ENCODE data around the gene CD300LB. TPM values are rescaled to one million over a fixed set of nuclear protein-coding genes. Genes with fewer than 3 reads are reported as not detected.
"Not testable (repeated sequence)": the region's sequence is repeated elsewhere in the genome, so short reads cannot be mapped to it uniquely, and the experiment has no call there.

Gene CD300LB
- total RNA-seq = 1 to 10 TPM; 1.2 to 5.6 (median 3.0) TPM
- polyA plus RNA-seq = 1 to 10 TPM in 2 of 3 donors, under 1 TPM in 1; 0.47 to 2.0 (median 1.0) TPM
- long read RNA-seq, donor 1, partial matches to known transcripts = 0 of 1 reads
- long read RNA-seq, donor 1, other reads (novel, unspliced or antisense) = 0 of 1 reads
- long read RNA-seq, donor 2 = 0 reads

GRCh38 chr17:74531231-74531761, at the start of gene CD300LB:
TSS of gene CD300LB (minus strand) at chr17:74531475. CDS start at chr17:74531350, 125 bp downstream.
- H3K27ac ChIP-seq = peak within 1 kb of the TSS in 7 of 8 donors; percentile 11 to 90 (median 73)
- WGBS, 5 donors = 38 to 57% (median 42%) methylated on average over 10 of the region's 10 CpGs
- H3K27me3 ChIP-seq (replicated peaks in 1 of 7) = peaks cover 0 to 49% (median 0%) of the 10 kb centered on the region in 7 donors
- H3K36me3 ChIP-seq = no peaks in the 10 kb centered on the region
- TF ChIP-seq POLR2AphosphoS5 (IDR thresholded peaks at IDR 0.05) (peak in 1 of 3 donors; percentile 45), POLR2A (IDR thresholded peaks at IDR 0.05) (no peak)
- TF ChIP-seq, protein P1, sequence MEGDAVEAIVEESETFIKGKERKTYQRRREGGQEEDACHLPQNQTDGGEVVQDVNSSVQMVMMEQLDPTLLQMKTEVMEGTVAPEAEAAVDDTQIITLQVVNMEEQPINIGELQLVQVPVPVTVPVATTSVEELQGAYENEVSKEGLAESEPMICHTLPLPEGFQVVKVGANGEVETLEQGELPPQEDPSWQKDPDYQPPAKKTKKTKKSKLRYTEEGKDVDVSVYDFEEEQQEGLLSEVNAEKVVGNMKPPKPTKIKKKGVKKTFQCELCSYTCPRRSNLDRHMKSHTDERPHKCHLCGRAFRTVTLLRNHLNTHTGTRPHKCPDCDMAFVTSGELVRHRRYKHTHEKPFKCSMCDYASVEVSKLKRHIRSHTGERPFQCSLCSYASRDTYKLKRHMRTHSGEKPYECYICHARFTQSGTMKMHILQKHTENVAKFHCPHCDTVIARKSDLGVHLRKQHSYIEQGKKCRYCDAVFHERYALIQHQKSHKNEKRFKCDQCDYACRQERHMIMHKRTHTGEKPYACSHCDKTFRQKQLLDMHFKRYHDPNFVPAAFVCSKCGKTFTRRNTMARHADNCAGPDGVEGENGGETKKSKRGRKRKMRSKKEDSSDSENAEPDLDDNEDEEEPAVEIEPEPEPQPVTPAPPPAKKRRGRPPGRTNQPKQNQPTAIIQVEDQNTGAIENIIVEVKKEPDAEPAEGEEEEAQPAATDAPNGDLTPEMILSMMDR (IDR thresholded peaks at IDR 0.05 in 8 of 11, conservative IDR thresholded peaks at IDR 0.05 in 3 of 11) = no peak
- H3K4me1 ChIP-seq = peaks cover 0 to 69% (median 24%) of the 10 kb centered on the region in 6 donors
- intact Hi-C loops (cut with DNase I; ENCODE audit: low total_unique reads) = no loop called here
- DNase-seq = peak; percentile 79
- peak within 1 kb of the TSS in 6 of 8 donors; percentile 7 to 60 (median 30) for H3K4me3 ChIP-seq
- no peaks in the 10 kb centered on the region for H3K9me3 ChIP-seq

GRCh38 chr17:74579900-74580299, 48.6 kb upstream of the CD300LB start:
- 26 to 34% (median 29%) methylated on average over 7 of the region's 7 CpGs for WGBS, 5 donors

GRCh38 chr17:74578979-74579378, 47.7 kb upstream of the CD300LB start:
- Histone ChIP-seq H3K4me1 (peaks cover 0 to 13% (median 8%) of the 10 kb centered on the region in 6 donors), H3K9me3 (peaks cover 0 to 2% (median 0%) of the 10 kb centered on the region in 8 donors), H3K27me3 (replicated peaks in 1 of 7) (peaks cover 0 to 31% (median 0%) of the 10 kb centered on the region in 7 donors), H3K36me3 (no peaks in the 10 kb centered on the region), H3K4me3 (no peak overlapping the region), H3K27ac (no peak overlapping the region)
- no peak for DNase-seq
- WGBS, 5 donors = 67 to 83% (median 80%) methylated on average over 9 of the region's 9 CpGs
- intact Hi-C loops (cut with DNase I; ENCODE audit: low total_unique reads) = no loop called here
- no peak for TF ChIP-seq POLR2AphosphoS5 (IDR thresholded peaks at IDR 0.05)
- TF ChIP-seq POLR2A (IDR thresholded peaks at IDR 0.05) = no peak
- TF ChIP-seq, protein P1 (IDR thresholded peaks at IDR 0.05 in 8 of 11, conservative IDR thresholded peaks at IDR 0.05 in 3 of 11) = no peak

More at GRCh38 chr17:74579900-74580299, 48.6 kb upstream of the CD300LB start:
- Histone ChIP-seq H3K27ac (no peak overlapping the region), H3K4me1 (peaks cover 0 to 13% (median 8%) of the 10 kb centered on the region in 6 donors), H3K36me3 (no peaks in the 10 kb centered on the region), H3K4me3 (no peak overlapping the region), H3K9me3 (peaks cover 0 to 7% (median 2%) of the 10 kb centered on the region in 8 donors), H3K27me3 (replicated peaks in 1 of 7) (peaks cover 0 to 23% (median 0%) of the 10 kb centered on the region in 7 donors)
- no peak for DNase-seq
- TF ChIP-seq POLR2AphosphoS5 (IDR thresholded peaks at IDR 0.05) (no peak), POLR2A (IDR thresholded peaks at IDR 0.05) (no peak)
- TF ChIP-seq, protein P1 (IDR thresholded peaks at IDR 0.05 in 8 of 11, conservative IDR thresholded peaks at IDR 0.05 in 3 of 11) = no peak
- intact Hi-C loops (cut with DNase I; ENCODE audit: low total_unique reads) = no loop called here

GRCh38 chr17:74574489-74575142, 43.3 kb upstream of the CD300LB start:
- intact Hi-C loops (cut with DNase I; ENCODE audit: low total_unique reads) = no loop called here
- no peak overlapping the region for H3K27ac ChIP-seq
- TF ChIP-seq, protein P1 (IDR thresholded peaks at IDR 0.05 in 8 of 11, conservative IDR thresholded peaks at IDR 0.05 in 3 of 11) = no peak
- TF ChIP-seq POLR2AphosphoS5 (IDR thresholded peaks at IDR 0.05) (no peak), POLR2A (IDR thresholded peaks at IDR 0.05) (no peak)
- H3K36me3 ChIP-seq = no peaks in the 10 kb centered on the region
- H3K9me3 ChIP-seq = no peaks in the 10 kb centered on the region
- 63 to 73% (median 69%) methylated on average over 5 of the region's 5 CpGs for WGBS, 5 donors
- H3K4me1 ChIP-seq = peaks cover 0 to 11% (median 1%) of the 10 kb centered on the region in 6 donors
- no peak for DNase-seq
- peaks cover 0 to 45% (median 0%) of the 10 kb centered on the region in 7 donors for H3K27me3 ChIP-seq (replicated peaks in 1 of 7)
- no peak overlapping the region for H3K4me3 ChIP-seq

GRCh38 chr17:74573635-74574034, 42.4 kb upstream of the CD300LB start:
- DNase-seq; H3K9me3 ChIP-seq; H3K27ac ChIP-seq; H3K4me3 ChIP-seq; H3K36me3 ChIP-seq; intact Hi-C loops (cut with DNase I; ENCODE audit: low total_unique reads): not testable (repeated sequence)
- H3K27me3 ChIP-seq (replicated peaks in 1 of 7) = peaks cover 0 to 46% (median 0%) of the 10 kb centered on the region in 7 donors
- H3K4me1 ChIP-seq = peaks cover 0 to 14% (median 0%) of the 10 kb centered on the region in 6 donors

Measured in spleen (tissue), 13 donors.